ENCODE results near the gene CUBN. TPM values are rescaled to one million over a fixed set of nuclear protein-coding genes. Genes with fewer than 3 reads are reported as not detected.

Gene CUBN
- total and polyA plus RNA-seq, 10 of the 15 experiments (the other 5 are each of a cell fraction or from before 2014, with no cell fraction given): under 0.01 to 0.14 (median 0.02) TPM; not detected in 6

DNA sequence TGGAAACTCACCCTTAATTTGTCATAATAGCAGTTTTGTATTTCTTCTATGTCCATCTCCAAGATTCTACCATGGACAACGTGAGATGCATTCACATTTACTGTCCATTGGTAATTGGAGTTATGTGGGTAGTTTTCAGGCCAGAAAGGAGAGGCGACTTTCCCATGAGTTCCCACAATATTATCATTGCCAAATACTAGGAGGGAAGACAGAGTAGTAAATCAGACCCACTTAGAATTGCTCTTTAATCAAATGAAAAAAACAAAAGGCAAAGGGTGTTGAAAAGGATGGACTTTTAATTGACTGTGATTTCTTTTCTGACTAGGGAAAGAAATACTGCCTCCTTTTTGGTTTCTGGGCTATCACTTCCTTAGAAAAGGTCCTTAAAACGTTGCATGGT is 190.7 kb downstream of the CUBN start:
- DNase-seq (ENCODE audit: low read depth, low spot score) (no peak), ATAC-seq (no peak), FAIRE-seq (no peak)
- no peak overlapping the region for H3K9ac ChIP-seq (ENCODE audit: control insufficient read depth, insufficient read depth, low read length)
- H3K4me2 ChIP-seq (ENCODE audit: control insufficient read depth, insufficient read depth): no peak overlapping the region
- ChIA-PET POLR2A (no interaction called here), SMC1A (ENCODE audit: uncharacterized antibody, unreplicated experiment) (no interaction called here), CTCF (no interaction called here), RAD21 (ENCODE audit: unreplicated experiment) (no interaction called here)
- in situ Hi-C loops (cut with MboI): no loop called here
- H3K4me1 ChIP-seq (ENCODE audit: control insufficient read depth, insufficient read depth, low read length): no peaks in the 10 kb centered on the region
- BruUV-seq (replicated peaks): no TSS peak
- WGBS (ENCODE audit: insufficient coverage, insufficient replicate concordance, low lambda C conversion rate, missing lambda C conversion rate): 15% methylated on average over 3 of the region's 3 CpGs
- intact Hi-C loops (cut with micrococcal nuclease; ENCODE audit: unreplicated experiment): no loop called here
- no peak overlapping the region for H3K4me3 ChIP-seq
- no peak overlapping the region for H2AFZ ChIP-seq (ENCODE audit: control insufficient read depth, low read depth, low read length)
- H3K9me3 ChIP-seq (replicated peaks; ENCODE audit: control insufficient read depth, insufficient read depth, low read length): no peaks in the 10 kb centered on the region
- H4K20me1 ChIP-seq (ENCODE audit: control insufficient read depth, insufficient read depth): no peaks in the 10 kb centered on the region
- no peaks in the 10 kb centered on the region for H3K36me3 ChIP-seq (ENCODE audit: control insufficient read depth in 2 of 2, insufficient read depth in 2 of 2, low read length in 1 of 2)
- H3K27ac ChIP-seq (ENCODE audit: control insufficient read depth, insufficient read depth): no peak overlapping the region
- TF ChIP-seq MXI1 (IDR thresholded peaks at IDR 0.05; ENCODE audit: low read depth, low read length): no peak
- no peak for TF ChIP-seq SP1 (IDR thresholded peaks at IDR 0.05; ENCODE audit: low read depth, low read length)
- no peaks in the 10 kb centered on the region for H3K27me3 ChIP-seq (replicated peaks in 1 of 2; ENCODE audit: control insufficient read depth in 2 of 2, insufficient read depth in 2 of 2, low read length in 1 of 2)
- no peaks in the 10 kb centered on the region for H3K79me2 ChIP-seq (ENCODE audit: control insufficient read depth, insufficient read depth, low read length)

DNA sequence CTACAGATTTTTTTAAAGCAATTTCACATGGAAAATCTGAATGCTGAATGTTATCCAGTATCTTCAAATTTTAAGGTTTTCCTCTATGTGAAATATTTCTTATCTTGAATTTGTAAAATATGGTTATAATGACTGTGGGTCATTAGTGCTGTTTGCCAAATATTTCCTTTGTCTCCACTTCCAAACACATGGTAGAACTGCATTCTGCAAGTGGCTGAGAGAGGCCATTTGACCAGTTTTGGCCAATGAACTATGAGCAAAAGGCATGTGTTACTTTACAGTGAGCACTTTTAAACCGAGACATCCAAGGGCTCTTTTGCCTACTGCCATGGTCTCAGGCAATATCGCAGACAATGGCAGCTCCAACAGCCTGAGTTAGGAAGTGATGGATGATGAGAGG is 195.2 kb downstream of the CUBN start:
- Histone ChIP-seq H3K27me3 (replicated peaks in 1 of 2; ENCODE audit: control insufficient read depth in 2 of 2, insufficient read depth in 2 of 2, low read length in 1 of 2) (no peaks in the 10 kb centered on the region), H4K20me1 (ENCODE audit: control insufficient read depth, insufficient read depth) (no peaks in the 10 kb centered on the region), H3K27ac (ENCODE audit: control insufficient read depth, insufficient read depth) (no peak overlapping the region), H3K36me3 (ENCODE audit: control insufficient read depth in 2 of 2, insufficient read depth in 2 of 2, low read length in 1 of 2) (no peaks in the 10 kb centered on the region), H3K4me2 (ENCODE audit: control insufficient read depth, insufficient read depth) (no peak overlapping the region), H3K4me3 (no peak overlapping the region), H3K4me1 (ENCODE audit: control insufficient read depth, insufficient read depth, low read length) (no peaks in the 10 kb centered on the region), H3K79me2 (ENCODE audit: control insufficient read depth, insufficient read depth, low read length) (no peaks in the 10 kb centered on the region), H3K9me3 (replicated peaks; ENCODE audit: control insufficient read depth, insufficient read depth, low read length) (no peaks in the 10 kb centered on the region), H2AFZ (ENCODE audit: control insufficient read depth, low read depth, low read length) (no peak overlapping the region), H3K9ac (ENCODE audit: control insufficient read depth, insufficient read depth, low read length) (no peak overlapping the region)
- CTCF ChIA-PET: no interaction called here
- intact Hi-C loops (cut with micrococcal nuclease; ENCODE audit: unreplicated experiment) (no loop called here), in situ Hi-C loops (cut with MboI) (no loop called here)
- DNase-seq (ENCODE audit: low read depth, low spot score) (no peak), ATAC-seq (no peak), FAIRE-seq (no peak)
- RAD21 ChIA-PET (ENCODE audit: unreplicated experiment): no interaction called here
- POLR2A ChIA-PET: no interaction called here
- SMC1A ChIA-PET (ENCODE audit: uncharacterized antibody, unreplicated experiment): no interaction called here
- WGBS (ENCODE audit: insufficient coverage, insufficient replicate concordance, low lambda C conversion rate, missing lambda C conversion rate): 47% methylated on average over 2 of the region's 2 CpGs
- BruUV-seq (replicated peaks): no TSS peak
- no peak for TF ChIP-seq STAT3 (IDR thresholded peaks at IDR 0.05; ENCODE audit: low read depth, low read length)
- no peak for TF ChIP-seq ETV6 (conservative IDR thresholded peaks at IDR 0.05 in 1 of 2, IDR thresholded peaks at IDR 0.05 in 1 of 2; ENCODE audit: borderline replicate concordance in 1 of 2, low read depth in 1 of 2)
- no peak for TF ChIP-seq SUZ12 (IDR thresholded peaks at IDR 0.05; ENCODE audit: unreplicated experiment)
- TF ChIP-seq, protein P1, sequence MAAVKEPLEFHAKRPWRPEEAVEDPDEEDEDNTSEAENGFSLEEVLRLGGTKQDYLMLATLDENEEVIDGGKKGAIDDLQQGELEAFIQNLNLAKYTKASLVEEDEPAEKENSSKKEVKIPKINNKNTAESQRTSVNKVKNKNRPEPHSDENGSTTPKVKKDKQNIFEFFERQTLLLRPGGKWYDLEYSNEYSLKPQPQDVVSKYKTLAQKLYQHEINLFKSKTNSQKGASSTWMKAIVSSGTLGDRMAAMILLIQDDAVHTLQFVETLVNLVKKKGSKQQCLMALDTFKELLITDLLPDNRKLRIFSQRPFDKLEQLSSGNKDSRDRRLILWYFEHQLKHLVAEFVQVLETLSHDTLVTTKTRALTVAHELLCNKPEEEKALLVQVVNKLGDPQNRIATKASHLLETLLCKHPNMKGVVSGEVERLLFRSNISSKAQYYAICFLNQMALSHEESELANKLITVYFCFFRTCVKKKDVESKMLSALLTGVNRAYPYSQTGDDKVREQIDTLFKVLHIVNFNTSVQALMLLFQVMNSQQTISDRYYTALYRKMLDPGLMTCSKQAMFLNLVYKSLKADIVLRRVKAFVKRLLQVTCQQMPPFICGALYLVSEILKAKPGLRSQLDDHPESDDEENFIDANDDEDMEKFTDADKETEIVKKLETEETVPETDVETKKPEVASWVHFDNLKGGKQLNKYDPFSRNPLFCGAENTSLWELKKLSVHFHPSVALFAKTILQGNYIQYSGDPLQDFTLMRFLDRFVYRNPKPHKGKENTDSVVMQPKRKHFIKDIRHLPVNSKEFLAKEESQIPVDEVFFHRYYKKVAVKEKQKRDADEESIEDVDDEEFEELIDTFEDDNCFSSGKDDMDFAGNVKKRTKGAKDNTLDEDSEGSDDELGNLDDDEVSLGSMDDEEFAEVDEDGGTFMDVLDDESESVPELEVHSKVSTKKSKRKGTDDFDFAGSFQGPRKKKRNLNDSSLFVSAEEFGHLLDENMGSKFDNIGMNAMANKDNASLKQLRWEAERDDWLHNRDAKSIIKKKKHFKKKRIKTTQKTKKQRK (IDR thresholded peaks at IDR 0.05; ENCODE audit: low read depth, low read length): no peak
- no peak for TF ChIP-seq BCL11A (IDR thresholded peaks at IDR 0.05; ENCODE audit: low read depth, low read length)
- TF ChIP-seq, protein P2, sequence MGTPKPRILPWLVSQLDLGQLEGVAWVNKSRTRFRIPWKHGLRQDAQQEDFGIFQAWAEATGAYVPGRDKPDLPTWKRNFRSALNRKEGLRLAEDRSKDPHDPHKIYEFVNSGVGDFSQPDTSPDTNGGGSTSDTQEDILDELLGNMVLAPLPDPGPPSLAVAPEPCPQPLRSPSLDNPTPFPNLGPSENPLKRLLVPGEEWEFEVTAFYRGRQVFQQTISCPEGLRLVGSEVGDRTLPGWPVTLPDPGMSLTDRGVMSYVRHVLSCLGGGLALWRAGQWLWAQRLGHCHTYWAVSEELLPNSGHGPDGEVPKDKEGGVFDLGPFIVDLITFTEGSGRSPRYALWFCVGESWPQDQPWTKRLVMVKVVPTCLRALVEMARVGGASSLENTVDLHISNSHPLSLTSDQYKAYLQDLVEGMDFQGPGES (IDR thresholded peaks at IDR 0.05): no peak
- TF ChIP-seq, protein P3, sequence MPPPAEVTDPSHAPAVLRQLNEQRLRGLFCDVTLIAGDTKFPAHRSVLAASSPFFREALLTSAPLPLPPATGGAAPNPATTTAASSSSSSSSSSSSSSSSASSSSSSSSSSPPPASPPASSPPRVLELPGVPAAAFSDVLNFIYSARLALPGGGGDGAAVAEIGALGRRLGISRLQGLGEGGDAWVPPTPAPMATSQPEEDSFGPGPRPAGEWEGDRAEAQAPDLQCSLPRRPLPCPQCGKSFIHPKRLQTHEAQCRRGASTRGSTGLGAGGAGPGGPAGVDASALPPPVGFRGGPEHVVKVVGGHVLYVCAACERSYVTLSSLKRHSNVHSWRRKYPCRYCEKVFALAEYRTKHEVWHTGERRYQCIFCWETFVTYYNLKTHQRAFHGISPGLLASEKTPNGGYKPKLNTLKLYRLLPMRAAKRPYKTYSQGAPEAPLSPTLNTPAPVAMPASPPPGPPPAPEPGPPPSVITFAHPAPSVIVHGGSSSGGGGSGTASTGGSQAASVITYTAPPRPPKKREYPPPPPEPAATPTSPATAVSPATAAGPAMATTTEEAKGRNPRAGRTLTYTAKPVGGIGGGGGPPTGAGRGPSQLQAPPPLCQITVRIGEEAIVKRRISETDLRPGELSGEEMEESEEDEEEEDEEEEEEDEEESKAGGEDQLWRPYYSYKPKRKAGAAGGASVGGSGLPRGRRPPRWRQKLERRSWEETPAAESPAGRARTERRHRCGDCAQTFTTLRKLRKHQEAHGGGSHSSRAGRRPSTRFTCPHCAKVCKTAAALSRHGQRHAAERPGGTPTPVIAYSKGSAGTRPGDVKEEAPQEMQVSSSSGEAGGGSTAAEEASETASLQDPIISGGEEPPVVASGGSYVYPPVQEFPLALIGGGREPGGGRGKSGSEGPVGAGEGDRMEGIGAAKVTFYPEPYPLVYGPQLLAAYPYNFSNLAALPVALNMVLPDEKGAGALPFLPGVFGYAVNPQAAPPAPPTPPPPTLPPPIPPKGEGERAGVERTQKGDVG (CRISPR knock-in tag; IDR thresholded peaks at IDR 0.05): no peak
- no peak for TF ChIP-seq CREB1 (IDR thresholded peaks at IDR 0.05; ENCODE audit: low read depth)
- no peak for TF ChIP-seq MEF2A (IDR thresholded peaks at IDR 0.05; ENCODE audit: insufficient read depth, low read depth, low read length)

All from GM12878 (cell line).